ENCODE data around the gene MAJIN. TPM values are rescaled to one million over a fixed set of nuclear protein-coding genes. Genes with fewer than 3 reads are reported as not detected.

The MAJIN gene
- total and polyA plus RNA-seq, 3 experiments from 2014 or later = not detected

DNA sequence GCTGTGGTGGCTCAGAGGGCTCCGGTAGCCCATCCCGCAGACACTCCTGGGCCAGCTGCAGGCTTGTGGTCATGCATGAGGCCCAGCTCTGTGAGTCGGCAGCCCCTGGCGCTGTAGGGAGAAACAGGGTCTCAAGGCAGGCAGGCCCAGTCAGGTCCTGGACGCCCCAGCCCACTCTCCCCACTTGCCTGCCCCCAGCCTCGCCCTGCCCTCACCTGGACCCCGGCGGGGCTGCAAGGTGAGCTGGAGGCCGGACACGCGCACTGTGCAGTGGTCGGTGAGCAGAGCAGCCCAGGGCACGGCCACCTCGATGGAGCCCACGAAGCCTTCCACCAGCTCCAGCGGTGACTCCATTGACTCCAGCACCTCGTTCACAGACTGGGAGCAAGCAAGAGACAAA, 57.8 kb downstream of the MAJIN start:
- ChIA-PET POLR2A (interaction anchor here (1.2 kb wide), 1 partner anchor 11 kb away, joined by 3 read pairs; the partner anchor contains the start of gene PPP2R5B), CTCF (interaction anchor here (1.4 kb wide), 1 partner anchor 20 kb away, joined by 5 read pairs; no protein-coding TSS in a partner anchor)
- DNase-seq = no peak

GRCh38 chr11:64913171-64913727, 58.7 kb downstream of the MAJIN start:
- H3K4me3 ChIP-seq (ENCODE audit: low read length) = no peak overlapping the region
- Mint-ChIP-seq H3K4me1 (peaks cover 24 to 39% (median 24%) of the 10 kb centered on the region in 3 donors), H3K4me3 (peak overlapping the region in 2 of 7 donors; percentile 27 to 54), H3K36me3 (peaks cover 0 to 72% (median 0%) of the 10 kb centered on the region in 3 donors), H3K27ac (no peak overlapping the region), H3K9me3 (no peaks in the 10 kb centered on the region), H3K27me3 (no peaks in the 10 kb centered on the region)
- no peaks in the 10 kb centered on the region for H3K27me3 ChIP-seq (ENCODE audit: insufficient read depth, low read length, poor library complexity, severe bottlenecking)
- POLR2A ChIA-PET = interaction anchor here (1.2 kb wide), 1 partner anchor 12 kb away, joined by 3 read pairs; the partner anchor contains the start of gene PPP2R5B
- H3K9me3 ChIP-seq (ENCODE audit: low read length) = no peaks in the 10 kb centered on the region
- H3K36me3 ChIP-seq (ENCODE audit: insufficient read depth, low read length) = peaks cover 21% of the 10 kb centered on the region
- H3K4me1 ChIP-seq (ENCODE audit: insufficient read depth, low read length) = peaks cover 24% of the 10 kb centered on the region
- CTCF ChIA-PET = no interaction called here
- no peak overlapping the region for H3K27ac ChIP-seq (ENCODE audit: low read depth, low read length)
- no peak for DNase-seq

More for the DNA sequence above, 57.8 kb downstream of the MAJIN start:
- H3K27ac Mint-ChIP-seq = peak overlapping the region in 4 of 8 donors; percentile 12 to 82 (median 74)
- no peaks in the 10 kb centered on the region for H3K27me3 Mint-ChIP-seq
- no peaks in the 10 kb centered on the region for H3K9me3 Mint-ChIP-seq
- Histone ChIP-seq H3K4me1 (ENCODE audit: insufficient read depth, low read length) (peaks cover 24% of the 10 kb centered on the region), H3K9me3 (ENCODE audit: low read length) (no peaks in the 10 kb centered on the region), H3K4me3 (ENCODE audit: low read length) (no peak overlapping the region), H3K36me3 (ENCODE audit: insufficient read depth, low read length) (peaks cover 21% of the 10 kb centered on the region), H3K27me3 (ENCODE audit: insufficient read depth, low read length, poor library complexity, severe bottlenecking) (no peaks in the 10 kb centered on the region), H3K27ac (ENCODE audit: low read depth, low read length) (no peak overlapping the region)
- H3K4me3 Mint-ChIP-seq = peak overlapping the region in 1 of 7 donors; percentile 84
- peaks cover 24 to 39% (median 24%) of the 10 kb centered on the region in 3 donors for H3K4me1 Mint-ChIP-seq
- peaks cover 0 to 64% (median 0%) of the 10 kb centered on the region in 3 donors for H3K36me3 Mint-ChIP-seq

- CTCF ChIA-PET = interaction anchor here (0.9 to 1.5 kb wide), 3 partner anchors 13 to 63 kb away, joined by 3 to 5 read pairs (median 3); partner anchors contain the start of gene PPP2R5B
Observed at GRCh38 chr11:64911689-64912088, 60.2 kb downstream of the MAJIN start.

DNA sequence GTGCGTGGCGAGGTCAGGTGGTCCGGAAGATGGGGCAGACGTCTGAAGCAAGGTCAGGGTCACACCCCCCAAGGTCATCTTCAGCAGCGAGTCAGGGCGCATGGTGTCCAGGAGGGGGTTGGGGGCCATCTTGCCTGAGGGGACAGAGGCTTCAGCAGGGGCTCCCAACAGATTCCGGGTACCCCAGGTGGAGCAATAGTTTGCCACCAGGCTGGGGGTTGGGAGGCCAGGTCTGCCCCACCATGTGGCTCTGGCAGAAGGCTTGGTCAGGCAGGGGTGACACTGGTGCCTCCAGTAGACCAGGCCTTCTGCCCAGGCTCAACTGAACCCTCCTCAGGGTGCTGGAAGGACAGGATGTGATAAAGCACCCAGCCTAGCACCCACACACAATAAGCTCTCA, 60.8 kb downstream of the MAJIN start:
- Histone ChIP-seq H3K9me3 (ENCODE audit: low read length) (no peaks in the 10 kb centered on the region), H3K4me1 (ENCODE audit: insufficient read depth, low read length) (peaks cover 13% of the 10 kb centered on the region), H3K4me3 (ENCODE audit: low read length) (no peak overlapping the region), H3K27ac (ENCODE audit: low read depth, low read length) (no peak overlapping the region), H3K36me3 (ENCODE audit: insufficient read depth, low read length) (peaks cover 21% of the 10 kb centered on the region), H3K27me3 (ENCODE audit: insufficient read depth, low read length, poor library complexity, severe bottlenecking) (no peaks in the 10 kb centered on the region)
- Mint-ChIP-seq H3K36me3 (peaks cover 0 to 80% (median 5%) of the 10 kb centered on the region in 3 donors), H3K27ac (peak overlapping the region in 1 of 8 donors; percentile 23), H3K4me3 (no peak overlapping the region), H3K4me1 (peaks cover 9 to 19% (median 12%) of the 10 kb centered on the region in 3 donors), H3K27me3 (no peaks in the 10 kb centered on the region), H3K9me3 (no peaks in the 10 kb centered on the region)
- ChIA-PET CTCF (interaction anchor here (1.5 kb wide), 2 partner anchors 13 to 17 kb away, joined by 3 to 5 read pairs; partner anchors contain the start of gene PPP2R5B), POLR2A (no interaction called here)
- DNase-seq = no peak

More at GRCh38 chr11:64911689-64912088, 60.2 kb downstream of the MAJIN start:
- Mint-ChIP-seq H3K9me3 (no peaks in the 10 kb centered on the region), H3K27ac (peak overlapping the region in 2 of 8 donors; percentile 23 to 79), H3K27me3 (no peaks in the 10 kb centered on the region), H3K4me1 (peaks cover 14 to 24% (median 17%) of the 10 kb centered on the region in 3 donors), H3K4me3 (no peak overlapping the region), H3K36me3 (peaks cover 0 to 83% (median 5%) of the 10 kb centered on the region in 3 donors)
- H3K4me3 ChIP-seq (ENCODE audit: low read length) = no peak overlapping the region
- no peaks in the 10 kb centered on the region for H3K9me3 ChIP-seq (ENCODE audit: low read length)
- no peak overlapping the region for H3K27ac ChIP-seq (ENCODE audit: low read depth, low read length)
- H3K27me3 ChIP-seq (ENCODE audit: insufficient read depth, low read length, poor library complexity, severe bottlenecking) = no peaks in the 10 kb centered on the region
- POLR2A ChIA-PET = interaction anchor here (0.9 kb wide), 1 partner anchor 30 kb away, joined by 4 read pairs; no protein-coding TSS in a partner anchor
- peaks cover 15% of the 10 kb centered on the region for H3K4me1 ChIP-seq (ENCODE audit: insufficient read depth, low read length)
- peaks cover 21% of the 10 kb centered on the region for H3K36me3 ChIP-seq (ENCODE audit: insufficient read depth, low read length)
- no peak for DNase-seq

DNA sequence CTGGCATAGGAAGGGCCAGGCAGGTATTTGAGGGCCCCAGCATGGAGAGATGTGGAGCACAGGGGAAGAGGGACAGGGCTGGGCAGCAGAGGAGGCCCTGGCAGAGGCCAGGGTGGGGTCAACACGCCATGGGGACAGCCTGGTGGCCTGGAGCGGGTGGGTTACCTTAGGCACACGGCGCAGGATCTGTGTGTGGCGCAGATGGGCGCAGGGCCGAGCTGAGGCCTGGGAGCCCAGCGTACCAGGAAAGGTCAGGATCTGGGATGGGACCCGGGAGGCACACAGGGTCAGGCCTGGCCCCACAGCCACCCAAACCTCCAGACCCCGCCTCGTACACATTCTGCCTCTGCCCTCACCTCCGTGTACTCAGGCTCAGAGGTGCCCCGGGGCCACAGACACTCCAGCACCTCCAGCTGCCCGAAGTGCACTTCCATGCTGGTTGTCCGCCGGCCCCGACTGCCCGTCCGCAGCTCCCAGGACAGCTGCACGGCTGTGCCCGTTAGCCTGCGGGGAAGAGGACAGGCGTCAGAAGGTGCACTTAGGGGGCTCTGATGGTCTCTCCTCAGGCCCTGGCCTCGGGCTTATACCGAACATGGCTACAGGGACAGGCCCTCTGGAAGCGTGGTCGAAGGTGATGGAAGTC, 61.3 kb downstream of the MAJIN start:
- Mint-ChIP-seq H3K4me1 (peaks cover 5 to 13% (median 6%) of the 10 kb centered on the region in 3 donors), H3K4me3 (no peak overlapping the region), H3K27ac (peak overlapping the region in 1 of 8 donors; percentile 93), H3K27me3 (no peaks in the 10 kb centered on the region), H3K9me3 (no peaks in the 10 kb centered on the region), H3K36me3 (peaks cover 0 to 82% (median 5%) of the 10 kb centered on the region in 3 donors)
- Histone ChIP-seq H3K4me3 (ENCODE audit: low read length) (no peak overlapping the region), H3K9me3 (ENCODE audit: low read length) (no peaks in the 10 kb centered on the region), H3K4me1 (ENCODE audit: insufficient read depth, low read length) (peaks cover 8% of the 10 kb centered on the region), H3K27me3 (ENCODE audit: insufficient read depth, low read length, poor library complexity, severe bottlenecking) (no peaks in the 10 kb centered on the region), H3K27ac (ENCODE audit: low read depth, low read length) (no peak overlapping the region), H3K36me3 (ENCODE audit: insufficient read depth, low read length) (peaks cover 24% of the 10 kb centered on the region)
- DNase-seq = no peak
- CTCF ChIA-PET = no interaction called here
- POLR2A ChIA-PET = no interaction called here

GRCh38 chr11:64909653-64910343, 62.1 kb downstream of the MAJIN start:
- DNase-seq = no peak
- H3K27me3 Mint-ChIP-seq = no peaks in the 10 kb centered on the region
- H3K27me3 ChIP-seq (ENCODE audit: insufficient read depth, low read length, poor library complexity, severe bottlenecking) = no peaks in the 10 kb centered on the region
- no peaks in the 10 kb centered on the region for H3K4me1 ChIP-seq (ENCODE audit: insufficient read depth, low read length)
- ChIA-PET POLR2A (interaction anchor here (0.8 kb wide), 1 partner anchor 30 kb away, joined by 3 read pairs; no protein-coding TSS in a partner anchor), CTCF (no interaction called here)
- no peak overlapping the region for H3K4me3 Mint-ChIP-seq
- H3K9me3 ChIP-seq (ENCODE audit: low read length) = no peaks in the 10 kb centered on the region
- H3K9me3 Mint-ChIP-seq = no peaks in the 10 kb centered on the region
- H3K27ac ChIP-seq (ENCODE audit: low read depth, low read length) = no peak overlapping the region
- H3K36me3 ChIP-seq (ENCODE audit: insufficient read depth, low read length) = peaks cover 29% of the 10 kb centered on the region
- H3K4me3 ChIP-seq (ENCODE audit: low read length) = no peak overlapping the region
- H3K4me1 Mint-ChIP-seq = peaks cover 3 to 5% (median 5%) of the 10 kb centered on the region in 3 donors
- H3K36me3 Mint-ChIP-seq = peaks cover 0 to 87% (median 7%) of the 10 kb centered on the region in 3 donors
- no peak overlapping the region for H3K27ac Mint-ChIP-seq

GRCh38 chr11:64908766-64909165, 63.1 kb downstream of the MAJIN start:
- DNase-seq = no peak
- H3K36me3 ChIP-seq (ENCODE audit: insufficient read depth, low read length) = peaks cover 27% of the 10 kb centered on the region
- H3K4me3 ChIP-seq (ENCODE audit: low read length) = no peak overlapping the region
- H3K27ac ChIP-seq (ENCODE audit: low read depth, low read length) = no peak overlapping the region
- peaks cover 0 to 87% (median 9%) of the 10 kb centered on the region in 3 donors for H3K36me3 Mint-ChIP-seq
- H3K4me3 Mint-ChIP-seq = no peak overlapping the region
- no peaks in the 10 kb centered on the region for H3K9me3 Mint-ChIP-seq
- peak overlapping the region in 1 of 8 donors; percentile 18 for H3K27ac Mint-ChIP-seq
- H3K9me3 ChIP-seq (ENCODE audit: low read length) = no peaks in the 10 kb centered on the region
- CTCF ChIA-PET = no interaction called here
- POLR2A ChIA-PET = no interaction called here
- H3K27me3 Mint-ChIP-seq = no peaks in the 10 kb centered on the region
- H3K4me1 ChIP-seq (ENCODE audit: insufficient read depth, low read length) = no peaks in the 10 kb centered on the region
- no peaks in the 10 kb centered on the region for H3K27me3 ChIP-seq (ENCODE audit: insufficient read depth, low read length, poor library complexity, severe bottlenecking)
- no peaks in the 10 kb centered on the region for H3K4me1 Mint-ChIP-seq
